Skin epidermis (tissue), 12 donors: ENCODE data around the gene PLD1.

ENCODE experiments used
- H3K27ac ChIP-seq, 21 experiments: fragments of 200-600 bp; sonication (generic) in 11 of 21; one replicate each; pipeline ENCODE4 v1.5.0; 2020; ENCODE audit warnings: mild to moderate bottlenecking in 3 of 21, inconsistent platforms in 2 of 21, moderate library complexity in 2 of 21
- H3K4me3 ChIP-seq, 7 experiments: fragments of 200-600 bp; sonication (generic) in 2 of 7; one replicate each; pipeline ENCODE4 v1.5.0; 2020; ENCODE audit warnings: inconsistent platforms in 2 of 7, mild to moderate bottlenecking in 2 of 7, moderate library complexity in 1 of 7

The PLD1 gene

GRCh38 chr3:171804618-171805389 lies 5.5 kb downstream of the PLD1 start:
- Histone ChIP-seq H3K27ac (peak overlapping the region in 18 of 21 experiments; percentile 8 to 82 (median 62)), H3K4me3 (no peak overlapping the region)

- H3K27ac ChIP-seq: peak overlapping the region in 16 of 21 experiments; percentile 1 to 82 (median 66)
- no peak overlapping the region for H3K4me3 ChIP-seq
These were observed 7.2 kb downstream of the PLD1 start for GRCh38 chr3:171803044-171803443.

GRCh38 chr3:171802590-171802956 lies 7.7 kb downstream of the PLD1 start:
- Histone ChIP-seq H3K4me3 (no peak overlapping the region), H3K27ac (peak overlapping the region in 19 of 21 experiments; percentile 1 to 82 (median 57))

- Histone ChIP-seq H3K4me3 (no peak overlapping the region), H3K27ac (peak overlapping the region in 19 of 21 experiments; percentile 31 to 82 (median 68))
These were observed 8.3 kb downstream of the PLD1 start for GRCh38 chr3:171801738-171802589.

GRCh38 chr3:171799501-171799900 lies 10.8 kb downstream of the PLD1 start:
- Histone ChIP-seq H3K4me3 (no peak overlapping the region), H3K27ac (peak overlapping the region in 1 of 21 experiments; percentile 29)

GRCh38 chr3:171797873-171798272 lies 12.4 kb downstream of the PLD1 start:
- H3K27ac ChIP-seq: peak overlapping the region in 10 of 21 experiments; percentile 11 to 62 (median 30)

GRCh38 chr3:171797265-171797679 lies 13.0 kb downstream of the PLD1 start:
- Histone ChIP-seq H3K27ac (peak overlapping the region in 10 of 21 experiments; percentile 11 to 74 (median 36)), H3K4me3 (no peak overlapping the region)

More at GRCh38 chr3:171797873-171798272, 12.4 kb downstream of the PLD1 start:
- no peak overlapping the region for H3K4me3 ChIP-seq

- peak overlapping the region in 13 of 21 experiments; percentile 10 to 74 (median 30) for H3K27ac ChIP-seq
These were observed 13.5 kb downstream of the PLD1 start for GRCh38 chr3:171796625-171797264.

GRCh38 chr3:171792531-171792930 lies 17.8 kb downstream of the PLD1 start:
- Histone ChIP-seq H3K4me3 (no peak overlapping the region), H3K27ac (peak overlapping the region in 18 of 21 experiments; percentile 34 to 91 (median 75))

More at GRCh38 chr3:171796625-171797264, 13.5 kb downstream of the PLD1 start:
- H3K4me3 ChIP-seq: no peak overlapping the region

- Histone ChIP-seq H3K27ac (peak overlapping the region in 20 of 21 experiments; percentile 16 to 91 (median 72)), H3K4me3 (no peak overlapping the region)
These were observed 18.6 kb downstream of the PLD1 start for GRCh38 chr3:171791692-171792076.

- Histone ChIP-seq H3K27ac (peak overlapping the region in 20 of 21 experiments; percentile 16 to 91 (median 70)), H3K4me3 (no peak overlapping the region)
These were observed 19.2 kb downstream of the PLD1 start for GRCh38 chr3:171790898-171791691.

- Histone ChIP-seq H3K4me3 (no peak overlapping the region), H3K27ac (peak overlapping the region in 20 of 21 experiments; percentile 16 to 91 (median 70))
These were observed 19.7 kb downstream of the PLD1 start for GRCh38 chr3:171790574-171790897.

- Histone ChIP-seq H3K27ac (peak overlapping the region in 20 of 21 experiments; percentile 16 to 91 (median 70)), H3K4me3 (no peak overlapping the region)
These were observed 20.4 kb downstream of the PLD1 start for GRCh38 chr3:171789759-171790505.

- Histone ChIP-seq H3K27ac (peak overlapping the region in 15 of 21 experiments; percentile 2 to 91 (median 70)), H3K4me3 (no peak overlapping the region)
These were observed 21.5 kb downstream of the PLD1 start for GRCh38 chr3:171788546-171789351.

GRCh38 chr3:171786997-171787396 lies 23.3 kb downstream of the PLD1 start:
- Histone ChIP-seq H3K27ac (no peak overlapping the region), H3K4me3 (no peak overlapping the region)

- no peak overlapping the region for H3K27ac ChIP-seq
- no peak overlapping the region for H3K4me3 ChIP-seq
These were observed 25.3 kb downstream of the PLD1 start for GRCh38 chr3:171784937-171785336.

- no peak overlapping the region for H3K27ac ChIP-seq
These were observed 25.9 kb downstream of the PLD1 start for GRCh38 chr3:171784387-171784786.

GRCh38 chr3:171783626-171784025 lies 26.7 kb downstream of the PLD1 start:
- Histone ChIP-seq H3K4me3 (no peak overlapping the region), H3K27ac (peak overlapping the region in 1 of 21 experiments; percentile 66)

More at GRCh38 chr3:171784387-171784786, 25.9 kb downstream of the PLD1 start:
- H3K4me3 ChIP-seq: no peak overlapping the region
